ENCODE results near the gene CNST.

CNST gene

DNA sequence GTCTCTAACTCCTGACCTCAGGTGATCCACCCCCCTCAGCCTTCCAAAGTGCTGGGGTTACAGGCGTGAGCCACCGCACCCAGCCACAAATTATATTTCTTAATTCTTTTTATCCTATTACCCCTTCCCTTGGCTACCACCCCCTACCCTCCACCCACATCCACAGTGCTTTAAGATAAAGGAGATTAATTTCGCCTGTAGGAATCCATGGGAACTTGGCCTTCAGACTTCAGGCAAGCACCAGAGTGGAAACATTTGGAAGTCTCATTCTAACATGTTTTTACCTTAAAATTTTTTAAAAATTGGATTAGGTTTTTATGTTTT is 10.4 kb downstream of the CNST start:
- H3K4me3 ChIP-seq (ENCODE audit: low read depth, low read length), result no peak overlapping the region
- TF ChIP-seq, protein P1, sequence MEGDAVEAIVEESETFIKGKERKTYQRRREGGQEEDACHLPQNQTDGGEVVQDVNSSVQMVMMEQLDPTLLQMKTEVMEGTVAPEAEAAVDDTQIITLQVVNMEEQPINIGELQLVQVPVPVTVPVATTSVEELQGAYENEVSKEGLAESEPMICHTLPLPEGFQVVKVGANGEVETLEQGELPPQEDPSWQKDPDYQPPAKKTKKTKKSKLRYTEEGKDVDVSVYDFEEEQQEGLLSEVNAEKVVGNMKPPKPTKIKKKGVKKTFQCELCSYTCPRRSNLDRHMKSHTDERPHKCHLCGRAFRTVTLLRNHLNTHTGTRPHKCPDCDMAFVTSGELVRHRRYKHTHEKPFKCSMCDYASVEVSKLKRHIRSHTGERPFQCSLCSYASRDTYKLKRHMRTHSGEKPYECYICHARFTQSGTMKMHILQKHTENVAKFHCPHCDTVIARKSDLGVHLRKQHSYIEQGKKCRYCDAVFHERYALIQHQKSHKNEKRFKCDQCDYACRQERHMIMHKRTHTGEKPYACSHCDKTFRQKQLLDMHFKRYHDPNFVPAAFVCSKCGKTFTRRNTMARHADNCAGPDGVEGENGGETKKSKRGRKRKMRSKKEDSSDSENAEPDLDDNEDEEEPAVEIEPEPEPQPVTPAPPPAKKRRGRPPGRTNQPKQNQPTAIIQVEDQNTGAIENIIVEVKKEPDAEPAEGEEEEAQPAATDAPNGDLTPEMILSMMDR (conservative IDR thresholded peaks at IDR 0.05; ENCODE audit: low read depth, low read length), result no peak
- no peak for DNase-seq (ENCODE audit: low read depth)

DNA sequence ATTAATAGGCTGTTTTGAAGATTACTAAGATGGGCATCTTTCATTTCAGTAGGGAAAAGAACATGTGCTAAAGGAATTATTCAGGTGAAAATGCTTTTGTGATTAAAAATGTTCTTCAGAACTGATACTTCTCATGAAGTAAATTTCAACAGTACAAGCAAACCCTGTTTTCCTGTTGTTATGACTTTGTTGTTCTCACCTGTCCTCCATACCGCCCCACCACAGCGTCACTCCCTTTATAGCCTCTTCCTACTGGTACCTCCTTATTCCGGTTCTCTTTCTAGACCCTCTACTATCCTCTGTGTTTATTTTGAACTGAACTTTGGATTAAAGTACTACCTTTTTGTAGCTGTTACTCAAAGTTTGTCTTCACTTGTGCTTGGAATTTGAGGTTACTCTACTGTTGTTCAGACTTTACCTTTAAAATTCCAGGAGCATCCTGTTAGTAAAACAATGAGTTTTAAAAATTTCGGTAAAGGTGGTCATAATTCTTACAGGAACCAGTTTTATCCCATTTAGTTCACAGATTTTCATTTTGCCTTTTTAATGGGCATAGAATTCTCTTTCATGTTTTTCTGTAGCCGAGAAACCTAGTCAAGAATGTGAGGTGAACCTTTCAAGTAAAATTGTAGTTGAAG is 10.9 kb downstream of the CNST start:
- no peak for DNase-seq (ENCODE audit: low read depth)
- H3K4me3 ChIP-seq (ENCODE audit: low read depth, low read length), result no peak overlapping the region
- TF ChIP-seq, protein P1 (conservative IDR thresholded peaks at IDR 0.05; ENCODE audit: low read depth, low read length), result no peak

DNA sequence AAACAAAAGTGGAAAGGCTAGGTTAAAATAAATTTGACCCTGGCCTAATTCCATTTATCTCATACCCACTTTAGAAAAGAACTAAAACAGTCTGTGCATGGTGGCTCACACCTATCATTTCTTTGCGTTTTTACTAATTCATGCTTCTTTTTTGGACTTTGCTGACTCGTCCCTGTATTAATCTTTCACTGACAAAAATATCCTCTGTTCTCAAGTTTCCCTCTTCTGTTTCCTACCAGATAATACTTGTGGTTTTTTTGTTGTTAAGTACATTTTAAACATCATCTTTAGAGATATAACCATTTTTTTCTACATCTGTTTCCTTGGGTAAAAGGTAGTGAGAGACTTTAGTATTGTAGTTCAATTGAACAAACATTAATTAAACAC is 11.5 kb downstream of the CNST start:
- no peak for DNase-seq (ENCODE audit: low read depth)
- no peak overlapping the region for H3K4me3 ChIP-seq (ENCODE audit: low read depth, low read length)
- TF ChIP-seq, protein P1 (conservative IDR thresholded peaks at IDR 0.05; ENCODE audit: low read depth, low read length), result no peak

DNA sequence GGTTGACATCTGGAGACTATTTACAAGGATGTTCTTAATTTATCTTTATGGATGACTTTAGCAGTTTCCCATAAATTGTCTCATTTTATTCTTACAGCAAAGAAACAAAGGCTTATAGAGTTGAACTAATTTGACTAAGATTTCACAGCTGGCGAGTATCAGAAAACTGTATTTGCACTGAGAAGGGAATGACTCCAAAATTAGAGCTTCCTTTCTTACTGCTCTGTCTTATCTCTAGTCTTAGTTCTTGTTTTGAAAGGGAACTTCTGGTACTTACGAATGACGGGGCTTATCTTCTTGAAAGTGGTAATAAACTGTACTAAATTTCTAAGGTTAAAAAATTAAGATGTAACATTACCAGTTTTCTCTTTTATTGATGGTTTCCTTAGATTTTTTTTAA is 13.6 kb downstream of the CNST start:
- DNase-seq (ENCODE audit: low read depth), result no peak
- TF ChIP-seq, protein P1 (conservative IDR thresholded peaks at IDR 0.05; ENCODE audit: low read depth, low read length), result no peak
- no peak overlapping the region for H3K4me3 ChIP-seq (ENCODE audit: low read depth, low read length)

DNA sequence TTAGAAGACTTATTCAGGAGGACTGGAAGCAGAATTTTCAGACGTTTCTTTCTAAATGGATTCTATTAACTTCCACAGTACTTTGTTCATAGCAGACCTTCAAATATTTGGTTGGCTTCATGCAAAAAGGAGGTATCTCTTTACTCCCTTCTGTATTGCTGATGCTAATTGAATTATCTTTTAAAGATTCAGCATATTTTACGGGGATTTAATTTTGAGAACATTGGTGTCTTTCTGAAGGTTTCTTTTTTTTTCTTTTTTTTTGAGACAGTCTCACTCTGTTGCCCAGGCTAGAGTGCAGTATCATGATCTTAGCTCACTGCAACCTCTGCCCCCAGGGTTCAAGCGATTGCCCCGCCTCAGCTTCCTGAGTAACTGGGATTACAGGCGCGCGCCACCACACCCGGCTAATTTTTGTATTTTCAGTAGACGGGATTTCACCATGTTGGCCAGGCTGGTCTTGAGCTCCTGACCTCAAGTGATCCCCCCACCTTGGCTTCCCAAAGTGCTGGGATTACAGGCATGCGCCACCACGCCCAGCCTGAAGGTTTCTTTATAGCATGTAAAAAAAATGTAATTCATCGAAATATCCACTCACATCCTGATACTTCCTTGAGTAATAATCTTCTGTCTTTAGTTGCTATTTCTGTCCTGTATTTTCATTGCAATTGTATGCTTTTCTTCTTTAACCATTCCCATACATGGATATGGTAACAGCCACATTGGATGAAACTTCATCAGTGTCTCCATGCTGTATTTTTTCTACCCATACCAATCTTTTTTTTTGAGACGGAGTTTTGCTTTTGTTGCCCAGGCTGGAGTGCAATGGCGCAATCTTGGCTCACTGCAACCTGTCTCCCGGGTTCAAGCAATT is 14.5 kb downstream of the CNST start:
- DNase-seq (ENCODE audit: low read depth), result no peak
- TF ChIP-seq, protein P1 (conservative IDR thresholded peaks at IDR 0.05; ENCODE audit: low read depth, low read length), result no peak
- no peak overlapping the region for H3K4me3 ChIP-seq (ENCODE audit: low read depth, low read length)

DNA sequence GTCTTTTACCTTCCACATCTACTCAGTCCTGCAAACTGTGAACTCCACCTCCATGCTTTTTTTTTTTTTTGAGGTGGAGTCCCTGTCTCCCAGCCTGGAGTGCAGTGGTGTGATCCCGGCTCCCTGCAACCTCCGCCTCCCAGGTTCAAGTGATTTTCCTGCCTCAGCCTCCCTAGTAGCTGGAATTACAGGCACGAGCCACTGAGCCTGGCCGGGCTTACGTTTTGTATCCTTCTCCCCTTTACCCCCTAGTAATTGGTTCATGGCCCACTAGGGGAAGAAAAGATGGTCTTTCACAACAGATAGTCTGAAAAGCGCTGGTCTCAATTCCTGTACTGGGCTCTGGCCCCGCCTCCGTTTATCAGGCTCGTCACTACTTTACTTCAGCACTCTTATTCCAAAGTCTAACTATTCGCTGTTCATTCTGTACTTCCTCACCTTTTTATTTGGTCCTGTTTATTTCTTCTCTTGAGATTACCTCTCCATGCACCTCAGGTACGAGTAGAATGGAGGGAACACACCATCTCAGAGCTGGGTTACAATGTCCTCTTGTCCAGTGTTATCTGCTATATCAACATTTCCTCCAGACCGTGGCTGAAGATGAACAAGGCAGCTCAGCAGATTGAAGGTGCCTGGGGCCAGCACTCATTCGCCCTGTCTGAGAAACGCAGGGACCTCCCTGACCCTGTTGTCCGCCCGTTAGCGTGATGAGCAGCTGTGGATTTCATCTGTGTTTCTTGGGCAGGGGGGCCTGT is 16.2 kb downstream of the CNST start:
- no peak for DNase-seq (ENCODE audit: low read depth)
- no peak overlapping the region for H3K4me3 ChIP-seq (ENCODE audit: low read depth, low read length)
- TF ChIP-seq, protein P1 (conservative IDR thresholded peaks at IDR 0.05; ENCODE audit: low read depth, low read length), result no peak
